ENCODE measurements around the gene C3orf62.

The C3orf62 gene

DNA sequence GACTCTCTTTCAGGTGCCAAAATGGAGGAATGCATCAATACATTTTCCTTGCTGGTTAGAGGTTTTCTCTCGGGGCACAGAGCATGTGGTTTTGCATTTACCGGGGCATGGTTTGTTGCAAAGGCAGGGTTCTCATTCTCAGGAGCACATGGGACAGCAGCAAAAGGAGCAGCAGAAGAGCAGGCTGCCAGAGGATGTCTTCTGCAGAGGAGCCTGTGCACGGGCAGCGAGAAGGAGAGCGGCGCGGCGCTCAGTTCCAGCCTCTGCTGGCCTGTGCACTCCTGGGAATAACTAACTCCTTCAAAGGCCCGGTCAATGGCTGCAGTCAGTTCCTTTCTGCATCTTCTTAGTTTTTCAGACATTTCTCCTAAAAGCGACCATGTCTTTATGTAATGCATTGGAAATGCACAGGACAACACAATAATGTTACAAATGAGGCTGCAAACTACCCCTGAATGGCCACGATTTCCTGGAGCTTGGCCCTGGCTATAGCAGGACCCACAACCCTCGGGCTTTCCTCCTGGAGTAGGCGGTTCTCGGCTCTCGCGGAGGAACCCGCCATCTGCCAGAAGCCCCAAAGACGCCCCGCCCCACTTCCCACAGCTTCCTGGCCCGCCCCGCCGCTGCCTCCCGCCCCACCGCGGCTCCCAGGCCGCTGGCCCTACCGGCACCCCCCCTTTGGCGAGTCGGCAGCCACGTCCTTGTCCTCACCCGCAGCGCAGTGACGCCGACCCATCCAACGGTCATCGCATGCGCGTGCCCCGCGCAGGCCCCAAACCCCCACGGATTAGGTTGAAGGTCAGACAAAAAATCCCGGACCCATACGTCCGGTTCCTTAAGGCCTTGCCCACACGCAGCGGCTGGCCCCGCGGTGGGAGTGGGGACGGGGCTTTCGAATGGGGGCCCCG lies at the start of gene C3orf62:
TSS of gene C3orf62 (minus strand) at position 758 of the 908 bp plus-strand sequence. CDS start at position 398, 360 bp downstream.
- DNase-seq (ENCODE audit: low read depth in 3 of 3, low spot score in 1 of 3) = peak; percentile 30 to 59 (median 40)

DNA sequence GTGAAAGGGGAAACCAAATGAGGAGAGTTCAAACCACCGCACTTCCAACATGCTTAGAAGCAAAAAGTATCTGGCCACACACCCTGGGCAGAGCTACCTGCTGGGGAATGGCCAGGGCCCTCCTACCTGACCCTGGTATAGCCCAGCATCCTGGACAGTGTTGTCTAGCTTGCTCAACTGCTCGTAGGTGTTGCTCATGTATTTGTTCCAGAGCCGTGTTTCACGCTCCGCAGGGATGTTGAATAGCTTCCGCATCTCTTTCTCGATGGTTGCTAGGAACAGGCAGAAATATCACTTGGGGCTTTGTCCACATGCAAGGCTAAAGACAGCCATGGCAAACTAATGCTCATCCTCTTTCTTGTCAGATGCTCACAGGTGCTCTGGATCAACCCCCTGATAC lies 47.7 kb upstream of the C3orf62 start:
- DNase-seq (ENCODE audit: low read depth in 3 of 3, low spot score in 1 of 3) = no peak

DNA sequence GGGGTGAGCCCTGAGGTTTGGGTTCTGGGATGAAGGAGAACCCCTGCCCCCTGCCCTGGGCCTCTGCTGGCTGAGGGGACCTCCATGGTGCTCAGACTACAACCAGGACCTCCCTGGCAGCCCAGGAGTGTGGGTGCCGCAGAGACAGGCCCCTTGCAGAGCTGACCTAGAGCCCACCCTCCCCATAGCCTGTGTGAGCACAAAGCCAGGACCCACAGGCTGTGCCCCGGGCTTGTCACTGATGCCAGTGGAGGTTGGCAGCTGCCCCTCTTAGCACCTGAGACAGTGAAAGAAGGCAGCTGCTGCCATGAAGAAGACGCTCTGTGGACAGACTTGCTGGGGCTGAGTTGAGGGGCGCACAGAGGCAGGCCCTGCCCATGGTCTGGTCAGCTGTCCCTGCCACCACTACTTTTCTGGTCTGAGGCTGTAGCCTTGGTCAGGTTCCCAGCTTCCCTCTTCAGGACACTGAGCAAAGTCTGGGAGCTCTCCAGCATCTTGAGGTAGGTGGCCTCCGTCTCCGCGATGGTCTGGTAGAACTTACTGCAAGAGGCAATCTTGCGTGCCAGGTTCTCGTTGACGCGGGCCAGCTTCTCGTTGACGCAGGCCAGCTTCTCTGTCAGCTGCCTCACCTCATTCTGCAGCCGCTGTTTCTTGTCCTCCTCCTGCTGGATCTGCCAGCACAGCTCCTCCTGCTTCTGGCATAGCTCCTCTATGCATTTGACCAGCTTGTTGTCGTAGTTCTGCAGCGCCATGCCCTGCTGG lies 39.8 kb upstream of the C3orf62 start:
- DNase-seq (ENCODE audit: low read depth in 3 of 3, low spot score in 1 of 3) = no peak

DNA sequence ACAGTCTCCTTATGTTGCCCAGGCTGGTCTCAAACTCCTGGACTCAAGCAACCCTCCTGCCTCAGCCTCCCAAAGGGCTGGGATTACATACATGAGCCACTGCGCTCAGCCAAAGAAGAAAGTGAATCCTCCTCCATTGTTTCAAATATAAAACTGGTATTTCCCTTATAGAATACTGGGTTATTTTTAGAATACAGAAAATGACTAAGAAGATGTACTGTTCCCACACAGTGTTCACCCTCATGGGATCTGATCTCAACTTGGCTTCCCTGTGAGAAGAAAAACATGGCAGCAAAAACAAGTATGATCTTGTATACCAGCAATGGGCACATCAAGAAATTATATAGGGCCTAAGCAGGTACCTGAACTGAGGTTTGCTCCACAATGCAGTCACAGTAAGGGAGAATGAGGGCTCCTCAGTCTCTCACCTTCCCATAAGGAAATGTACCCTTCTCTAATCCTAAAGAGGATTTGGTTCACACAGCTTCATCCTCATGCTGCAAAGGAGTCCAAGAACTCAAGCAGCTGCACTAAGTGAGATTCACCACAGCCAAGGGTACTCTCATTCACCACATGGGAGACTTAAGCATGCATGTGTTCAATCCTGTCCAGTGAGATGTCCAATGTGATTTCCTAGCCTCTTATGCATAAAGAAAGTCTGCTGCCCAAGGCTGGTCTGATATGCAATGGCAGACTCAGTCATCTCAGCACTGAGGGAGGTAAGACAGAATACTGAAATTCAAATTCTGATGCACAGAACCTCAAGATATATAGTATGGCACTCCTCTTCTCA lies 37.1 kb upstream of the C3orf62 start:
- no peak for DNase-seq (ENCODE audit: low read depth in 3 of 3, low spot score in 1 of 3)

DNA sequence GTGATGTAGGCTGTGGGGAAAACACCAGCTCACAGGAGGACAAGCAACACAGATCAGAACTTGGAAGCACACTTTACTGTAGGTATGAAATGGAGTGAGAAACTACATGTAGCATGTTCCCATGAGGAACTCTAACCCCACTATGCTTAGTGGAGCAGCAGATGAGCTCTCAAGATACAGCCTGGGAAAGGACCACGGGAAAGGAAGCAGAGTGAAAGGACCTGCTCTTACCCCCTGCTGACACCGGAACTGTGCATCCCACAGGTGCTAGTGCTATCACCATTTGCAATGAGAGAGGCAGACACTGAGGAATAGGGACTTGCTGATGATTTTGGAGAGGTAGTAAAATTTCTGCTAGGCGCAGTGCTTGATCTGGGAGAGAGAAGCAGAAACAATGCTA lies 34.3 kb upstream of the C3orf62 start:
- no peak for DNase-seq (ENCODE audit: low read depth in 3 of 3, low spot score in 1 of 3)

DNA sequence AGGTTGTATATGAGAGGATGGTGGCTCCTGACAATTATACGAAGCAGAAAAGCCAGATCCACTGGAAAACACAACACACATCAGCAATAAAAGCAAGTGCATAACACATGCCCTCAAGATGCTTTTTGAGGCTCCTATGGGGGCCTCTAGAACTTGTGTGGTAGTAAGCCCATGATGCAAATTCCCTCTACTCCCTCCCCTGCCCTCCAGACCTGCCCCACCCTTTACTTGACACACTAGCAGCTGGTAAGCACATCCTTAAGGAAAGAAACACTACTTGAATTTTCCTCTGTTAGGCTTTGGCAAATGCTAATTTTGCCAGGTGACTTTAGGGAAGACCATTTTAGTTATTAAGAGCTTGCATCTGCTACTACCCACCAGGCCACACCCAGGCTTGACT lies 33.6 kb upstream of the C3orf62 start:
- DNase-seq (ENCODE audit: low read depth in 3 of 3, low spot score in 1 of 3) = no peak

DNA sequence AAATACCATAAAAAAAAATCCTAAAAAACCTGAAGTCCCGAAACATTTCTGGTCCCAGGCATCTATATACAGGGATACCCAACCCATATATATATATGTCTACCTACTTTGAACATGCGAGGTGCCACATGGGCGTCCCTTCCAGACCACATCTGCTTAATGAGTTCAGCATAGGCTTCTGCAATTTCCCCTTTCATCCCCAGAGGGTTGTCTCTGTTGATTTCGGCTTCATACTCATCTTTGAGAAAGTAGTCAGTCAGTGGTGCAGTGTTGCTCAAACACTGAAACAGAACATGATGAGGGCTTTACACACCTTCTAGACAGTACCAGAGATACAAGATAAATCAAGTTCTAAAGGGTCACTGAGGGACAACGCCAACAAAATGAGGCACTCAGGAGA lies 28.6 kb upstream of the C3orf62 start:
- DNase-seq (ENCODE audit: low read depth in 3 of 3, low spot score in 1 of 3) = no peak

DNA sequence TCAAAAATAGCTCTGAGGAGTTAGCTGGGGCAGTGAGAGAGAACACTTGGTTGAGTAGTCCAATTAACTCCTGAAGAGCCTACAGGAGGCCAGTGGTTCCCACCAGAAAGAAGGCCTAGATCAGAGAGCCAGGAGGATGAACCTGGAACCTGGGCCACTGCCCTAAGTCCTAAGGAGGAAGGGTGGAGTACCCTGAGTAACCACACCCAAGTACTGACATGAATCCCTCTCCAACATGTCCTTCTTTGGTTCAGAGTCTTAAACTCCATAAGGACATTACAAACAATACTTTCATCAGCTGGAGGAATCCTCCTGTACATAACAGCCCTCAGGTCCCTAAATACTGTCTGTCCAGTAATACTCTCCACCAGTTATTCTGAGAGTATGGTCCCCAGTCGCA lies 25.6 kb upstream of the C3orf62 start:
- DNase-seq (ENCODE audit: low read depth in 3 of 3, low spot score in 1 of 3) = no peak

DNA sequence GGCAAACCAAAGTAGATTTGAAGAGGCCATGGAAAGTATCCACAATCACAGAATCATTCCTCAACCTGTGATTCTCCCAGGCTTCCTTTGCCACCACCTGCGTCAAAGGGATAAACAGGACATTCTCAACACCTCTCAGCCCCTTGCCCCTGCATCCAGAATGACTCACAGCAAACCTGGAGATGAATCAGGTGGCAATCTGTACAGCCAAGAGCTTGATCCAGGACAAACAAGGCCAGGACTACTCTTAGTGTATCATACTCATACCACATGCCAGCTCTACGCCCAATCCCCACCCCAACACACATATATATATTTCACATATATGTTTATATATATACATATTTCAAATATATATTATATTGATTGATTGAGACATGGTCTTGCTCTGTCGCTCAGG lies 23.6 kb upstream of the C3orf62 start:
- no peak for DNase-seq (ENCODE audit: low read depth in 3 of 3, low spot score in 1 of 3)

DNA sequence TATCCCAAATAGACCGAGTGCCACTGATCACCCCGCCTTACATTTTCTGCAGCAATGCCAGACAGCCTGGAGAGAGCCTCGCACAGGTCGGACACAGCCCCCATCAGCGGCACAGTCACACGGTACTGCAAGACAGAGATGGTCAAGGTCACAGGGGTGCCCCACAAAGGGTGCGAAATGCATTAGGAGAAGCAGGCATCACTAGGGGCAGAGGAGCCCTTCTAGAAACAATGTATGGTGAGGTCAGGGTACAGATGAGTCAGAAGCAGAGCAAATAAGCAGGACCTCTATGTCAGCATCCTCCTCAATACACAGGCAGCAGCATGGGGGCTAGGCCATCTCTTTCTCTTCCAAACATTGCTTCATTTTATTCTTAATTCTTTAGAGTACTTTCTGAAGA lies 21.5 kb upstream of the C3orf62 start:
- no peak for DNase-seq (ENCODE audit: low read depth in 3 of 3, low spot score in 1 of 3)

DNA sequence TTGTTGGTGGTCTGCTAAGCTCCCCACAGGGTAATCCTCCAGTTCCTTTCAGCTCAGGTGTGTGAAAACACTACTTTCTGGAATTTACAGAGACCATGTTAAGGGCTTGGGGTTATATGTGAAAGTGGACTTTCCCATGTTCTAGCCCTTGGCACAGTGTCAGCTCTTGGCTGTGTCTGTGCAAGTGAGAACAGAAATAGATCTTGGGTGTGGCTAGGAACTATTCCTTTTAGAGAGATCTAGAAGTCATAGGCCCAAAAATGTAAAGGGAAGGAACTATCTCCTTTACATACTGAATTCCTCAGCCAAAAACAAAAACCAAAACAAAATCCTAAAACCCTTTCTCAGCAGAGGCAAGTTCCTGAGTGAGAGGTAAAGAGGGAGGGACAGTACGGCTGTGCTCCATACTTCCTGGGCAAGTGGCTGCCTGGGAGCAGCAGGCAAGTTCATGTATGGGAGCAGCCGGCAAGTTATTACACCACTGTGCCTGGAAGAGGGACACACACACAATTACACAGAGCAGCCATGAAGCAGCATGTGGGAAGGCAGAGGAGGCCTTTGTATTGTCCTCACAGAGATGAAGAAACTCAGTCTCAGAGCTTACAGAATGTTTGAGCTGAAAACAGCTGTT lies 19.9 kb upstream of the C3orf62 start:
- DNase-seq (ENCODE audit: low read depth in 3 of 3, low spot score in 1 of 3) = no peak

DNA sequence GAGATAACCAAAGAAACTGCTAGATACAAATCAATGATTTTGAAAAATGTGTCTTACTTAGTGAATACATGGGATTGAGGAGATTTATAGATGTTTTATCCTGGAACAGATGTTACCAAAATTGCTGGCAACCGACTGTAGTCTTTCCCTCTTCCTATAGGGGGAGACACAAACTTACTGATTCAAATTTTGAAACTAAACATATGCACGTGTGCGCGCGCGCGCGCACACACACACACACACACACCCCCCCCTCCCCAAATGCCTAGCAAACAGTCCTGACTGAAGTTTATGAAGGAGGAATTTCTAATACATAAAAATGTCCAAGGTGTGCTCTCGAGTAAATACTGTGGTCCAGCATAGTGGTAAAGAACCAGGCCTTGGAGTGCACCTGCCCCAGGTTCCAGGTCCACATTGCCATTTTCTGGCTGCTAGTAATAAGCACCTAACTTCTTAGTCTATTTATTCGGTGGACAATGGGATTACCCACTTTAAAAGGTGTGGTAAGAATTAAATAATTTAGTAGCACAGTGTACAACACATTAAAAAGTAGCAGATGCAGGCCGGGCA lies 18.5 kb upstream of the C3orf62 start:
- no peak for DNase-seq (ENCODE audit: low read depth in 3 of 3, low spot score in 1 of 3)

DNA sequence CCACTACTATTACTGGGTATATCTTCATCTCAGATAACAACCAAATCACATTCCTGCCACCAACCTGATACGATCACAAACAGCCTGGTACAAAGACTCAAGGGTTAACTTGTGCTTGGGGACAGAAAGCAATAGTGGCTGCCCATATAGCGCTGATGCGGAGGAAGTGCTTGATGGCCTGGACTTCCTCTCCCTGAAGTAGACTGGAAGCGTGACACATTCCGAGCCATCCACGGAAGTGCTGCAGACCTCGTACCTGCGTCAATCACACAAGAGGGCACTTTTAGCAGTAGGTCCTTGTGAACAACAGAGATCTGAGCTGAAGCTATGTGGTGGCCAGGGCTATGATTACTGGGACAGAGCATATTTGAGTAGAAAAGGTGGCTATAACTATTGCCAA lies 17.3 kb upstream of the C3orf62 start:
- DNase-seq (ENCODE audit: low read depth in 3 of 3, low spot score in 1 of 3) = no peak

DNA sequence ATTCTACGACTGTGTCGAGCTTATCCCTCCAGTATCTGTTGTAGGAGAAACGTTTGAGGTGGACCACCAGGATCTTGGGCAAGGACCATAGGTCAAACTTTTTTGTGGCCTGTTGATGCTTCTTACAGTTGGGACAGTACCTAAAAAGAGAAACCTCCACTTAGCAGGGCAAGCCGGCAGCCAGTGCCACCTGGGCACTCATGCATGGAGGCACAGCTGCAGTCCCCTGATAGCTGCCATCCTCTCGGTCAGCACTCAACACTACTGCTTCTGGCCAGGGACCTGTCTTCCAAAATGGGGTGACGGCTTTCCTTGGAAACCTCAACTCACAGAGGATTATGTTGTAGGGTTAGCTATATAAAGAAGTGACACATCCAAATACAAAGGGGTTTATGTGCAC lies 7.0 kb upstream of the C3orf62 start:
- DNase-seq (ENCODE audit: low read depth in 3 of 3, low spot score in 1 of 3) = no peak

DNA sequence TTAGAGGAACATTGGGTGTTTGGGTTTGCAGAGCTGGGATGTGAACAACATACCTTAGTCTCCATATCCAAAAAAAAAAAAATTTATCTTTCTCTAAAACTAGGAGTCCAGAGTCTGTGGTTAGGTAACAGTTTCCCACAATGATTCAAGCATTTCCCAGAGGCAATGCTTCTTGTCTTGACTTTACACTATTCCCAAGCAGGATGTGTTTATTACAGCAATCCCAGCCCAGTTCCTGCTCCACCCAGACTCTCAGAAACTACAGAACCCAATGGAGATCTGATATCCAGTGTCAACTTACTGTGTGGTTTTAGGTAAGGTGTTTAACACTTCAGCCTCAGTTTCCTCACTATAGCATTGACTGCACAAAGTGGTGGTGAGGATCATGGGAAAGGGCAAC lies 2.3 kb upstream of the C3orf62 start:
- DNase-seq (ENCODE audit: low read depth in 3 of 3, low spot score in 1 of 3) = no peak

DNA sequence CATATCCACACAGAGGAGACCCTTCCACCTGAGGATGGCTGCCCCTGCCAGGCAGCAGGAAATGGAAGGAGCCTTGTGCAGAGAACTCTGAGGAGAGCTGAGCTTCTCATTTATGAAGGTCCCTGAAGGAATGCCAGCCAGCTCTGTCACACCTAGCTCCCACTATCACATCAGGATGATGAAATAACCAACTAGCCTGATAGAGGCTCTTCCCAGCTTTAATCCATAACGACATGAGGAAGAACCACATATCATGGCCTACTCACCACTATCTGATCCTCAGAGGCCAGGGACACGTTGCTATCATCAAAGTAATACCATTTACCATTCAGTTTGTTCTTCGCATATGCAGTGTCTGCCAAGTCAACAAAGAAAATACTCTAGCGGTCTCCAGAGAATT lies 1.5 kb upstream of the C3orf62 start:
- no peak for DNase-seq (ENCODE audit: low read depth in 3 of 3, low spot score in 1 of 3)

DNA sequence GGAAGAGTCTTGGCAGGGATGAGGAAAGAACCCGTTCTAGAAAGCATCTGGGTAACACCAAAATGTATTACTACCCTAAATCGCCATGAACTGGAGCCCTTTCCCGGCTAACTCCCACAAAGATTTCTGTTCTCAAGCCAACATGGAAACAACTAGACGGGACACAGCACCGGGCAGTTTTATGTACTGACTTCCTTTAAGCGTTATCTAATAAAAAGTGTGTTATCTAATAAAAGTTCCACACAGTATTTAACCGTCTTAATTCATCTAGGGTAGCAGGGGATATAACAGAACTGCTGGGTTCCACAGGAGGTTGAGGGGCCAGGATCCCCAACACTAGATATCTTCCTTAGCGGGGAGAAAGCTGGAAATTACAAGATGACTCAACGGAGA lies 347 bp upstream of the C3orf62 start:
- DNase-seq (ENCODE audit: low read depth in 3 of 3, low spot score in 1 of 3) = no peak

DNA sequence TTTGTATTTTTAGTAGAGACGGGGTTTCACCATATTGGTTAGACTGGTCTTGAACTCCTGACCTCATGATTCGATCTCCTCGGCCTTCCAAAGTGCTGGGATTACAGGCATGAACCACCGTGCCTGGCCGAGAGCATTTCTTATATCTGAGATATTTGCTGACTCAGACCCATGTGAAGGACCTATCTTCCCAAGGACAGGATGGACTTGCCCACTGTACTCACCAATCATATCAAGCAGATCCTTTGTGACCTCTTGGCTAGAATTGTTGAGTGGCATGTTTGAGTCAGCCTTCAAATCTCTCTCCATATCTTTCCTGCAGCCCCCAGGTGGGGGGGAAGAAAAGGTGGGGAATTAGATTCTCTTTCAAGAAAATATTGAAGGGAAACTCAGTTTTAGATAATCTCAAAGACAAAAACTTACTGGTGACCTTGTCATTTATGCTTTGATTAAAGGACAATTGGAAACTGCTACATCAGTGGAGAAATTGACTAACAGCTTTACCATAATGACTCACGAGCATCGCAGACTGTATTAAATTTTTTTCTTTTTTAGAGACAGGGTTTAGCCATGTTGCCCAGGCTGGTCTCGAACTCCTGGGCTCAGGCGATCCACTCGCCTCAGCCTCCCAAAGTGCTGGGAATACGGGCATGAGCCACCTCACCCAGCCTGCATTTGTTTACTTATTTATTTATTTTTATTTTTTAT lies 3.1 kb downstream of the C3orf62 start:
- no peak for DNase-seq (ENCODE audit: low read depth in 3 of 3, low spot score in 1 of 3)

DNA sequence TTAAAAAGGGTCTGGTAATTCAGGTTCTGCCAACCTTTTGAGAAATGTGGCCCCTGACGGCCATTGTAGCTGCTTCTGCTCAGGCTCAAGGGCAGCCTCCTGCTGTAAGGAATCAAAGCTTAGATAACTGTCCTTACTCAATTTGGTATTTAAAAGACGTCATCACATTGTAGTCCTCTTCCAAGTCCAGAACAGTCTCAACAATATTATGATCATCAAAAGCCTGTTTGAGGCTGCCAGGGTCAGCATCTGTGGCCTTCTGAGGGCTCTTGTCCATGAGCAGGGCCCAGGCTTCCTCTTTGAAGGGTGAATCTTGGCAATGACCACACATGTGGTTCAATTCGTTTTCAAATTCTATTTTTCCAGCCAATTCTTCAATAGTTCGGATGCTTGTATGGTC lies 6.0 kb downstream of the C3orf62 start:
- DNase-seq (ENCODE audit: low read depth in 3 of 3, low spot score in 1 of 3) = no peak

DNA sequence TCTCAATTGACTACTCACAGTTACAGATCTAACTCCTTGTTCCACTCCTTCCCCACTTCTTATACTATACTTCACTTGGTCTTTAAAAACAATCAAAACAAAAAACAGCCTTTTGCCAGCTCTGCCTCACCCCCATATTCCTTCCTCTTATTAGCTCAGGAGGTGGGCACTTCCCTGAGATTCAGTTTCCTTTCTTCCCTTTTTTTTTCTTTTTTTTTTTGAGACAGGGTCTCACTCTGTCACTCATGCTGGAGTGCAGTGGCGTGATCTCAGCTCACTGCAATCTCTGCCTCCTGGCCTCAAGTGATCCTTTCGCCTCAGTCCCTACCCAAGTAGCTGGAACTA lies 6.9 kb downstream of the C3orf62 start:
- DNase-seq (ENCODE audit: low read depth in 3 of 3, low spot score in 1 of 3) = no peak
